ENCODE data around the gene WDR37. TPM values are rescaled to one million over a fixed set of nuclear protein-coding genes. Genes with fewer than 3 reads are reported as not detected.

Gene WDR37
- total and polyA plus RNA-seq, 12 donors: 15.8 to 32.7 (median 23.3) TPM

DNA sequence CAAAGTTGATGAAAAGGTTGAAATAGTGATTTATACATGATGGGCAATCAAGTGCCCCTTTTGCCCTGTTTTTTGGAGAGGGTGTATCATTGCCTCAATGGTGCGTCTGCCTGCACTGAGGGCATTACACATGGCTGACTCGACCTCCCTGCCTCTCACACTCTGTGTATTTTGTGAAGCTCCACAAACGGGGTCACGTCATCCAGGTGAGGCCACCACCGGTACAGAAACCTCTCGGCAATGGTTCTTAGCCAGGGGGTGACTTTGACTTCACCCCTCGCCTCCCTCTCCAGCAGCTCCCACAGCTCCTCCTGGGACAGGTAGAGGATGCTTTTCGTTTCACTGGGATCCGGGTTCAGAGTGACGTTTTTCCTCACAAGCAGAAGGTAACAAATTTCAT, 36.8 kb upstream of the WDR37 start:
- Histone ChIP-seq H3K27ac (no peak overlapping the region), H3K36me3 (replicated peaks in 1 of 2) (peaks cover 0 to 50% of the 10 kb centered on the region in 2 donors), H3K4me1 (replicated peaks in 1 of 2) (peaks cover 5 to 6% of the 10 kb centered on the region in 2 donors), H3K27me3 (no peaks in the 10 kb centered on the region), H3K9me3 (replicated peaks in 1 of 3) (no peaks in the 10 kb centered on the region), H3K4me3 (no peak overlapping the region)
- peak in 1 of 7 donors; percentile 18 for DNase-seq
- WGBS, 4 donors: 90 to 94% (median 91%) methylated on average over 10 of the region's 10 CpGs
- intact Hi-C loops (cut with DNase I): no loop called here
- TF ChIP-seq POLR2A (IDR thresholded peaks at IDR 0.05): no peak
- TF ChIP-seq, protein P1, sequence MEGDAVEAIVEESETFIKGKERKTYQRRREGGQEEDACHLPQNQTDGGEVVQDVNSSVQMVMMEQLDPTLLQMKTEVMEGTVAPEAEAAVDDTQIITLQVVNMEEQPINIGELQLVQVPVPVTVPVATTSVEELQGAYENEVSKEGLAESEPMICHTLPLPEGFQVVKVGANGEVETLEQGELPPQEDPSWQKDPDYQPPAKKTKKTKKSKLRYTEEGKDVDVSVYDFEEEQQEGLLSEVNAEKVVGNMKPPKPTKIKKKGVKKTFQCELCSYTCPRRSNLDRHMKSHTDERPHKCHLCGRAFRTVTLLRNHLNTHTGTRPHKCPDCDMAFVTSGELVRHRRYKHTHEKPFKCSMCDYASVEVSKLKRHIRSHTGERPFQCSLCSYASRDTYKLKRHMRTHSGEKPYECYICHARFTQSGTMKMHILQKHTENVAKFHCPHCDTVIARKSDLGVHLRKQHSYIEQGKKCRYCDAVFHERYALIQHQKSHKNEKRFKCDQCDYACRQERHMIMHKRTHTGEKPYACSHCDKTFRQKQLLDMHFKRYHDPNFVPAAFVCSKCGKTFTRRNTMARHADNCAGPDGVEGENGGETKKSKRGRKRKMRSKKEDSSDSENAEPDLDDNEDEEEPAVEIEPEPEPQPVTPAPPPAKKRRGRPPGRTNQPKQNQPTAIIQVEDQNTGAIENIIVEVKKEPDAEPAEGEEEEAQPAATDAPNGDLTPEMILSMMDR (IDR thresholded peaks at IDR 0.05): no peak

DNA sequence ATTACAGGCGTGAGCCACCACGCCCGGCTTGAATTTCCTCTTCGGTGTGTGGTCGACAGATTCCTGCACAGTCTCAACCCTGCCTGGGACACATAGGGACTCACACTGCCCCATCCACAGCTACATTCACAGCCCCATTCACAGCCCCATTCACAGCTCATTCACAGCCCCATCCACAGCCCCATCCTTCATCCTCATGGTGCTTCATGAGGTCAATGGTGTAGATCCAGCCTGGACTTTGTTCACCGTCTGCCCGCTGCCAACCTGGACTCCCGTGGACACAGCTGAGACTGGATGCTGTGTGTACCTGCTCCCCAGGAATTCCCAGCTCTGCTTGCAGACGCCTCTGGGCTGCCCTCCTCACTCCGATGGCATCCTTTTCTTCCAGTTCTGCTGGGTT, 35.7 kb upstream of the WDR37 start:
- Histone ChIP-seq H3K4me1 (replicated peaks in 1 of 2) (peaks cover 5 to 6% of the 10 kb centered on the region in 2 donors), H3K27ac (no peak overlapping the region), H3K36me3 (replicated peaks in 1 of 2) (peaks cover 0 to 43% of the 10 kb centered on the region in 2 donors), H3K27me3 (no peaks in the 10 kb centered on the region), H3K4me3 (no peak overlapping the region), H3K9me3 (replicated peaks in 1 of 3) (no peaks in the 10 kb centered on the region)
- TF ChIP-seq, protein P1 (IDR thresholded peaks at IDR 0.05): no peak
- TF ChIP-seq POLR2A (IDR thresholded peaks at IDR 0.05): no peak
- WGBS, 4 donors: 91 to 98% (median 94%) methylated on average over 10 of the region's 10 CpGs
- intact Hi-C loops (cut with DNase I): no loop called here
- peak in 1 of 7 donors; percentile 15 for DNase-seq

DNA sequence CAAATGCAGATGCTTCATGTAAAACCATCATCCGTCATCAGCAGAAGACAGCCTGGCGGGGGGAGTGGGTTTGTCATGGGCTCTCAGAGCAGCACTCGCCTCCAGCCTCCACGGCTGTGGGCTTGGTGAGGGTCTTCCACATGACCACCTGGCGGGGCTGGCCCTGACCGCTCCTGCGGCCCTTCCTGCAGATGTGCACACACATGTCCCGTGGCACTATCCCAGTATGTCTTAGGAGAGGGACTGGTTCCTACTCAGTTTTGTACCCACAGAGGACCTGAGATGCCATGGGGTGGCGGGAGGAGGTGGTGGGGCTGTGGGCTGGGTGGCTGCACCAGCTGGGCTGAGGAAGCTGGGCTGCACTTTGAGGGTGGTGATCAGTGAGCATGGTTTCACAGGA, 35.2 kb upstream of the WDR37 start:
- 88 to 96% (median 94%) methylated on average over 3 to 9 of the region's 9 CpGs for WGBS, 4 donors
- Histone ChIP-seq H3K4me1 (replicated peaks in 1 of 2) (peaks cover 2 to 3% of the 10 kb centered on the region in 2 donors), H3K27me3 (no peaks in the 10 kb centered on the region), H3K4me3 (no peak overlapping the region), H3K9me3 (replicated peaks in 1 of 3) (no peaks in the 10 kb centered on the region), H3K27ac (no peak overlapping the region), H3K36me3 (replicated peaks in 1 of 2) (peaks cover 0 to 39% of the 10 kb centered on the region in 2 donors)
- intact Hi-C loops (cut with DNase I): no loop called here
- DNase-seq: peak in 1 of 7 donors; percentile 19
- TF ChIP-seq, protein P1 (IDR thresholded peaks at IDR 0.05): no peak
- TF ChIP-seq POLR2A (IDR thresholded peaks at IDR 0.05): no peak

DNA sequence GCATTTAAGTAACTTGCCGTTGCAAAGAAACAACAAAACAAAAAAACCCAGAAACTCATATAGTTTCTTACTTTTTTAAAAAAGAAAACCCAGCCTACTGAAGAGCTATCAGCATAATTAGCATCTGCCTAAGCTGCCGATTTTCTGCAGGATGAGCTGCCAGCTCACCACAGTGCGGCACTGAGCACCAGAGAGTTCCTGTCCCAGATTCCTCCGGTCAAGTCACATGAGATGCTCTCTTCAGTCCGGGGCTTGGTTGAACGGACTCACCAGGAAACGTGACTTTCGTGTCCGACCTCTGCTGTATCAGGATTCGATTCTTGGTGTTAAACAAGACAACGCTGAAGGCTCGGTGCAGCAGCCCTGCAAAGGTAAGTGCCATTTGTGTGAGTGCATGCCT, 33.8 kb upstream of the WDR37 start:
- no peak overlapping the region for H3K27ac ChIP-seq
- H3K36me3 ChIP-seq (replicated peaks in 1 of 2): peaks cover 0 to 25% of the 10 kb centered on the region in 2 donors
- no peaks in the 10 kb centered on the region for H3K9me3 ChIP-seq (replicated peaks in 1 of 3)
- TF ChIP-seq, protein P1 (IDR thresholded peaks at IDR 0.05): no peak
- TF ChIP-seq POLR2A (IDR thresholded peaks at IDR 0.05): no peak
- peak in 1 of 7 donors; percentile 15 for DNase-seq
- H3K4me3 ChIP-seq: no peak overlapping the region
- no peaks in the 10 kb centered on the region for H3K4me1 ChIP-seq (replicated peaks in 1 of 2)
- intact Hi-C loops (cut with DNase I): no loop called here
- 69 to 85% (median 77%) methylated on average over 11 to 12 of the region's 12 CpGs for WGBS, 4 donors
- no peaks in the 10 kb centered on the region for H3K27me3 ChIP-seq
